Measurements from ENCODE around the gene TBCD.
"Not testable (repeated sequence)": the region's sequence is repeated elsewhere in the genome, so short reads cannot be mapped to it uniquely, and the experiment has no call there.

The TBCD gene

DNA sequence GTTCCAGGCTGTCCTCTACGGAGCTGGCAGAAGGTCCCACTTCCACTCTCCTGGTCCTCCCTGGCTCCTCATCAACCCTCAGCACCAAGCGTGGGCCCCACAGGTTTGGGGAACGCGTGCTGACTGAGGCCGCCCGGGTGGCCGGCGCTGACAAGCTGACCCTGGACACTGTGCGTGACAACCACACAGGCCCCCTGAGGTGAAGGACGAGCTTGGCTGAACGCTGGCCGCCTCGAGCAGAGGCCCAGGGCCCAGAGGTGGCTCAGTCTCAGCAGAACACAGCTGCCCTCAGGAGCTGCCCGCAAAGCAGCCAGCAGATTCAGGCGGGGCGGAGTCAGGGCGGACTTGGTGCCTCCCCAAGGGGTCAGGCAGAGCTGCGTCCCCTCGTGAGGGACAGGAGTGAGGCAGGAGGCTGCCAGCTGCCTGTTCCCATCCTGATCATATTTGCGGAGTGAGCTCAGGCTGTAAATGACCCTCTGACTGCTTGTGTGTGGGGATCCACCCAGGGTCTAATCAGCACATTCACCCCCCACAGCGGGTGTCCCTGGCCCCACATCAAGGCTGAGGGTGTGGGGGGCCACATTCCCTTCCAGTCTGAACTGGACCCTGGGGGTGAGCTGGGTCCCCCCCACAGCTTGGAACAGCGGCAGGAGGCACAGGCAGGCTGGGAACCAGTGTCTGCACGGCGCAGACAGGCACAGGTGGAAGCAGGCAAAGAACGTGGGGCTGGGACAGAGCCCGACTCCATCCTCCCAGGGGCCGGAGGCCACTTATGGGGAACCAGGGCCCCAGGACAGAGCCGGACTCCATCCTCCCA, 222.5 kb downstream of the TBCD start:
- no peak for DNase-seq (ENCODE audit: low read depth)

DNA sequence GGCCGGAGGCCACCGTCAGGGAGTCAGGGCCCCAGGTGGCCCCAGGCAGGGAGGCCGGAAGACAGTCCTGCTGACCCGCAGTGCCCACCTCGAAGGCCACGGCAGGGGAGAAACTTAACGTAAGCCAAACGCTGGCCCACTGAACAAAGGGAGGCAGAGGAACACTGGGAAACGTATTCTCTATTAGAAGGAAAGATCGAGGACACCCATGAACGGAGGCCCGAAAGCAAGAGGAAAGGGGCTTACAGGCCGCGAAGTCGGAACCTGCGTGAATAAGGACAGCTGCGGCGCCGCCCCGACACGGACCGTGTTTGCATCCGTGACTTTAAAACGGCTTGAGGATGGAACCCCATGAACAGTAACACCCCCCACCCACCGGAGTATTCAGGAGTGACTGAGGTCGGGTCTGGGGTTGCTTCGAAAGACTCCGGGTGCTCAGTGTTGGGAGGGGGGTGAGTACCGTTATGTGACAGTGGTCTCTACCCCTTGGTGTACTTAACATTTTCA, 225.2 kb downstream of the TBCD start:
- DNase-seq (ENCODE audit: low read depth) = no peak

DNA sequence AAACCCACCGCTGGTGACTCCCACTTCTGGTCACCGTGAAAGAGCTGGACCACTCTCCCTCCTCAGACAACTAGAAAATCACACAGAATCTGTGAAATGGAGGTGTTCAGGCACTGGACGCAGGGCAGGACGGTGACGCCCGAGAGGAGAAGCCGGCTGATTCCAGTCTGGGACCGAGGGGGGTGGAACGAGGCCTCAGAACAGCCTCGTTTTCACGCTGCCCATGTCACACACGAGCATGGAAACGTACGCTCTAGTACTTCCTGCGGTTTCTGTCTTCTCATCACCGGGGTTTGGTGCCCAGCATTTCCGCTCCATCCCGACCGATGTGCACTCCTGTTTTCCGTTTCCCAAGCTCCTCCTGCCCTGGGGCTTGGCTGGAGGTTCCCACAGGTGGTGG, 225.7 kb downstream of the TBCD start:
- no peak for DNase-seq (ENCODE audit: low read depth)

DNA sequence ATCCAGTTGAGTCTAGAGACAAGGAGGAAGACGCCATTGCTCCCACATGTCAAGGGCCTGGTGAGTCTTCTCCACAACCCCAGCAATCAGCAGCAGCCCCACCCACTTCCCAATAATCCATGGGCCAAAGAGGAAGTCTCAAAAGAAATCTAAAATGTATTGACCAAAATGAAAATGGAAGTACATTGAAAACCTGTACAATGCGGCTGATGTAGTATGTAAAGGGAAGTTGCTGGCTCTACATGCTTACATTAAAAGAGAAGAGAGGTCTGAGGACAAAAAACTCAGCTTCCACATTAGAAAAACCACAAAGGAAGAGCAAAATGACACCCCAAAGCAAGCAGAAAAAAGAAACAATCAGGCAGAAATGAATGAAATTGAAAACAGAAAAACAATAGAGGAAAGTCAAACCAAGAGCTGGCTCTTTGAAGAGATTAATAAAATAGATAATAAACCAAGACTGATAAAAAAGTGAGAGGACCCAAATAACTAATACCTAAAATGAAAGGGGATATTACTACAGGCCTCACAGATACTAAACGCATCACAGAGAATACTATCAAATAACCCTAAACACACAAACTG, 227.0 kb downstream of the TBCD start:
- DNase-seq (ENCODE audit: low read depth) = no peak

DNA sequence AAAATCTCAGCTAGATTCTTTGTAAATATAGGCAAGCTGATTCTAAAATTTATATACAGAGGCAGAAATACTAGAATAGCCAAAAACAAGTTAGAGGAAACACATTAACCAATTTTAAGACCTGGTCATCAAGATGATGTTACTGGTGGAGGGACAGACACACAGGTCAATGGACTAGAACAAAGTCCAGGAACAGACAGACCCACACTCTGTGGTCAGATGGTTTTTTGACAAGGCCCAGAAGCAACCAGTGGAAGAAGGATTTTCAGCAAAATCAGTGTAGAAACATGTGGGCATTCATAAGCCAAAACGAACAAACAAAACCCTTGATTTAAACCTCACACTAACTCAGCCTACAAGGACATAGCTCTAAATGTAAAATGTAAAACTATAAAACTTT, 227.9 kb downstream of the TBCD start:
- no peak for DNase-seq (ENCODE audit: low read depth)

DNA sequence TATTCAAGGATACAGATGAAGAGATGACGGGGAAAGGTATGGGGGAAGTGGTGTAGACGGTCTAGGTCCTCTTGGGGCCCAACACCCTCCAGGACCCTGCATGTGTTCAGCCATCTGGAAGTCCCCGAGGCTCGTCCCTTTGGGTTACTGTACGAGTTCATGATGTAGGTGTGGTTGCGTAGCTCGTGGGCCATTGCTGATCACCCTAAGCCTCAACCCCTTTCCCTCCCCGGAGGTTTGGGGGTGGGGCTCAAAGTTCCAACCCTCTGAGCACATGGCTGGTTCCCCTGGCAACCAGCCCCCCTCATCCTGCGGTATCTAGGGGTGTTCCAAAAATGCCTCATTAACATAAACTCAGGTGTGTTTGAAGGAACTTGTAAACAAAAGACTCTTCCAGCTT, 228.8 kb downstream of the TBCD start:
- no peak for DNase-seq (ENCODE audit: low read depth)

DNA sequence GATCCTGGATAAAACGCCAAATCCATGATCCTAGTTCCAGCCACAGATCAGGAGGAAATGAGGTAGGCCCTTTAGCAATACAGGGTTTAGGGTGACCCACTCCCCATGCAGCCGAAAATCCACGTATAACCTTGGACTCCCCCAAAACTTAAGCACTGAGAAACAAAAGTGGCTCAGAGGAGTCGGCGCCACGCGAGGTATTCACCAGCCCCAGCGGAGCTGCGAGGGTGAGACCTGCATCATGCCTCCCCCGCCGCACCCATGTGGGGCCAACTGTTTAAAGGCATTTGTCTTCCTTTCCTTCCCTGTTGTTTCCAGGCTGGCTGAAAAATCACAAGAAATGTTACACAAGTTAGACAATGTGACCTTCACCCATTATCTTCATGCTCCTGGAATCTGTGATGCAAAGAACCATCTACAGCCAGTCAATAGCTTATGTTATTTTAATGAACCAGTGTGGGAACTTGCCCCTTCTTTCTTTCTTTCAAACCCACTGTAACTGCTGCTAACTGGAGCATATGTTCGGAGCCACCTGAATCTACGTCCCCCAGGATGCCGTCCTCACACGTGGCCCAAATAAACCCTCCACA, 229.4 kb downstream of the TBCD start:
- DNase-seq (ENCODE audit: low read depth) = no peak

DNA sequence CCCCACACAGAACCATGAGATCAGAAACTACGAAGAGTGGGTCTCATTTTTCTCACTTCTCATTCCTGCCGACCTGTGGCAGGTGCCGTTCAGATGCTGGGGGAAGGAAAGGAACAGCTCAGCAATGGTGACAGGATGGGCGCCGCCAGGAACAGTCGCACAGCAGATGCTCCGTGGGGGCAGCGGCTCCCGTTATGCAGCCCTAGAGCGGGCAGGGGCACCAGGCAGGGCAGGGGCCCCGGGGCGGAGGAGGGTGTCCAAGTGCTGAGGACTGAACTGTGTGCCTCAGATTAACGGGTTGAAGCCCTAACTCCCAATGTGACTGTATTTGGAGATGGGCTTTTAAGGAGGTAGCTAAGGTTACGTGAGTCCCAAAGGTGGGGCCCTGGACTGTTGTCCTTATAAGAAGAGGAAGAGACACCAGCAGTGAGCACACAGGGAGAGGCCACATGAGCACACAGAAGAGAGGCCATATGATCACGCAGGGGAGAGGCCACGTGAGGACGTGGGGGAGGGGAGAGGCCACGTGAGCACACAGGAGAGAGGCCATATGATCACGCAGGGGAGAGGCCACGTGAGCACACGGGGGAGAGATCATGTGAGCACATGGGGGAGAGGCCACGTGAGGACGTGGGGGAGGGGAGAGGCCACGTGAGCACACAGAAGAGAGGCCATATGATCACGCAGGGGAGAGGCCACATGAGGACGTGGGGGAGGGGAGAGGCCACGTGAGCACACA, 231.8 kb downstream of the TBCD start:
- no peak for DNase-seq (ENCODE audit: low read depth)

DNA sequence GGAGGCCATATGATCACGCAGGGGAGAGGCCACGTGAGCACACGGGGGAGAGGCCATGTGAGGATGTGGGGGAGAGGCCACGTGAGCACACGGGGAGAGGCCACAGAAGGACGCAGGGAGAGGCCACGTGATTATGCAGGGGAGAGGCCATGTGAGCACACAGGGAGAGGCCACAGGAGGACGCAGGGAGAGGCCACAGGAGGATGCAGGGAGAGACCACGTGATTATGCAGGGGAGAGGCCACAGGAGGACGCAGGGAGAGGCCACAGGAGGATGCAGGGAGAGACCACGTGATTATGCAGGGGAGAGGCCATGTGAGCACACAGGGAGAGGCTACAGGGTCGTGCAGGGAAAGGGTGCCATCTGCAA, 232.4 kb downstream of the TBCD start:
- DNase-seq (ENCODE audit: low read depth) = not testable (repeated sequence)

DNA sequence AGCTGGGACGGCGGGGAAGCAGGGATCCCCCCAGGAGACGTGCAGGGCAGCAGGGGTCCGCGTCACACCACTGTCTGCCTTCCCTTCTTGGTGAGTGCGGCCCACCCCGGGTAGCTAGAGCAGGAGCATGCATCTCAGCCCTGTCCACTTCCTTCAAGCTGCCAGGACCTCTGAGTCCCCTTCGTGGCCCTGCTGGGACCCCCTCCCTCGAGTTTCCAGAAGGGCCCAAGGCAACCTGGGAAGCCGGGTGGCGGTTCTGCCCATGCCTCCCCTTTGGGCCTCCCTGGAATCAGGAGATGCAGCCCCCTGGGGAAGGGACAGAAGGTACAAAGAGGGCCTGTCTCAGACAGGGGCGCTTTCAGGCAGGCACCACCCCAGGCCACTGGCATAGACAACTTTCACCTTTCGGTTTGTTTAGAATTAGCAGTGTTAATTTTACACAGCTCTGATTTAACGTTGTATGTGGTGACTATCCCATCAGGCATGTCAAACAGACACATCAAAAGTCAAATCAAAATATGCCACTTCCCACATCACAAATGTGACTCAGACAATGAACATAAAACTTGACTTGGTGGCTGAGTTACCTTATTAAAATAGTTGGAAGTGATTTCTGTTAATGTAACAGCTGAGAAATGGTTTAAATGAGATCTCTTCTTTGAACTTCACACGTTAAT, 233.0 kb downstream of the TBCD start:
- no peak for DNase-seq (ENCODE audit: low read depth)

DNA sequence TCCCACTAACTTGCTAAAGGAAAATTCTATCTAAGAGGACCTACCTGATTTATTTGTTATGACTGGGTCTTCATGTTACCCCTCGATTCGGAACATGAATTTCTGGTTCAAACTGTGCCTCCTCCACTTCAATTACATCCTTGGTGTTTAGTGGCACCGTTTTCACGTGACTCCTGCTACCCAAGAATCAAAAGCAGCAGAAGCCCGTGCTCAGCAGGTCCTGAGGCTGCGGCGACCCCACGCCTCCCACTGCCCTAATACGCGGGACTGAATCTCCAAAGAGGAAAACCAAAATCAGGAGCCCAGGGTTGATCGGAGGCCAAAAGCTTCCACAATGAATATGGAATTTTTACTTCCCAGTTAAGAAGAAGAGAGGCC, 233.6 kb downstream of the TBCD start:
- no peak for DNase-seq (ENCODE audit: low read depth)

DNA sequence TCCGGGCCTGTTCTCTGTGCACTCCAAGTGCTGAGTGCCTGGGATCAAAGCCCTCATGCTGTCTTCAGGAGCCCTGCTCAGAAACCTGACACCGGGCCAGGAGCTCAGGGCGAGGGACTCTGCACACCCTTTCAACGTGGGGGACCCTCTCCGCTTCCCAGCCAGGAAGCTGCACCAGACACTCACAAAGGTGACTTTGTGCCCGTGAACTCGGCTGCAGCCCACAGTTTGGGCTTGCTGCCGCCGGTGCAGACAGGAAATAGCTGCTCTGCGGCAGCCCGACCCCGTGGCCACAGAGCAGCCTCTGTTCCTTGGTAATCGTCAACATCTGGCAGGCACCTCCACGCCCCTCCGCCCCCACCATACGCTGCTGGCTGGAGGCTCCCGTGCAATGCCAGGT, 234.1 kb downstream of the TBCD start:
- no peak for DNase-seq (ENCODE audit: low read depth)

DNA sequence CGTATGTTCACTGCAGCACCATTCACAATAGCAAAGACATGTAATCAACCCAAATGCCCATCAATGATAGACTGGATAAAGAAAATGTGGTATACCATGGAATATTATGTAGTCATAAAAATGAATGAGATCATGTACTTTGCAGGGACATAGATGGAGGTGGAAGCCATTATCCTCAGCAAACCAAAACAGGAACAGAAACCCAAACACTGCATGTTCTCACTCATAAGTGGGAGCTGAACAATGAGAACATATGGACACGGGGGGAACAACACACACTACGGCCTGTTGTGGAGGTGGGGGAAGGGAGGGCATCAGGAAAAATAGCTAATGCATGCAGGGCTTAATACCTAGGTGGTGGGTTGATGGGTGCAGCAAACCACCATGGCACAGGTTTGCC, 237.2 kb downstream of the TBCD start:
- DNase-seq (ENCODE audit: low read depth) = not testable (repeated sequence)

DNA sequence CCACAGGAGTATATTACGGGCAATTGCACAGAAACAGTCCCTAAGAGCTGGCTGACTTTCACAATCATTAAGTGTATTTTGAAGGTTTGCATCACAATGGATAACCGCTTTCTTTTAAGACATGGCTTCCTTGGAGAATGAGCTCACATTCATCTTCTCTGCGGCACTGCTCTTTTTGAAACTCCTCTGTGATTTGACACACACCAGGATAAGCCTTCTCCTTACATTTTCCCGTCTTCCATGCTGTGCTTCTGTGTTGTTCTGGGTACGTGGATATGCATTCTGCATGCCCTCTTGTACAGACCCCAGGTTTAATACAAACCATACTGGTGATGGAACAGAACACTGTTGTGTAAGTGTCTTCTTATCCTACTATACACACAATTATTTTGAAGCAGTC, 238.0 kb downstream of the TBCD start:
- DNase-seq (ENCODE audit: low read depth) = no peak

DNA sequence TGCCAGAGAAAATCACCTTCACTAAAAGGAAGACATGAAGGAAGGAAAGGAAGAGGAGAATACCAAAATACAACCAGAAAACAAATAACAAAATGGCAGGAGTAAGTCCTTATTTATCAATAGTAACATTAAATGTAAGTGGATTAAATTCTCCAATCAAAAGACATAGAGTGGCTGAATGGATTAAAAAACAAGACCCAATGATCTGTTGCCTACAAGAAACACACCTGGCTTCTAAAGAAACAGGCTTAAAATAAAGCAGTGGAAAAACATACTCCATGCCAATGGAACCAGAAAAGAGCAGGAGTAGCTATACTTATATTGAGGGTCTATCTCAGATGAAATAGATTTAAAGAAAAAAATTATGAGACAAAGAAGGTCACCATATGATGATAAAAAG, 241.1 kb downstream of the TBCD start:
- DNase-seq (ENCODE audit: low read depth) = no peak
